LoVo (cell line): ENCODE data around the gene ZBTB40.

Experiments
- DNase-seq: peaks from one replicate; pipeline ENCODE4 v3.0.0-alpha.2; 2016; ENCODE audit warnings: low spot score

ZBTB40 gene

GRCh38 chr1:22451702-22452480 is at the start of gene ZBTB40:
Gene ZBTB40, plus strand, starts transcription at chr1:22451851. Its CDS starts 38,098 bp downstream, at chr1:22489949.
- peak; percentile 93 for DNase-seq

- DNase-seq = no peak
Measured at GRCh38 chr1:22402356-22403053, 49.1 kb upstream of the ZBTB40 start.

GRCh38 chr1:22404486-22404885 is 47.2 kb upstream of the ZBTB40 start:
- DNase-seq = no peak

- no peak for DNase-seq
Measured at GRCh38 chr1:22406722-22407495, 44.7 kb upstream of the ZBTB40 start.

- no peak for DNase-seq
Measured at GRCh38 chr1:22408230-22408629, 43.4 kb upstream of the ZBTB40 start.

- DNase-seq = no peak
Measured at GRCh38 chr1:22410401-22410800, 41.2 kb upstream of the ZBTB40 start.

- no peak for DNase-seq
Measured at GRCh38 chr1:22410928-22411495, 40.6 kb upstream of the ZBTB40 start.

- DNase-seq = no peak
Measured at GRCh38 chr1:22411589-22411988, 40.1 kb upstream of the ZBTB40 start.

- no peak for DNase-seq
Measured at GRCh38 chr1:22412932-22413727, 38.5 kb upstream of the ZBTB40 start.

- DNase-seq = no peak
Measured at GRCh38 chr1:22413799-22414198, 37.9 kb upstream of the ZBTB40 start.

- peak; percentile 29 for DNase-seq
Measured at GRCh38 chr1:22414244-22414751, 37.4 kb upstream of the ZBTB40 start.

- no peak for DNase-seq
Measured at GRCh38 chr1:22415489-22415888, 36.2 kb upstream of the ZBTB40 start.

- DNase-seq = peak; percentile 67
Measured at GRCh38 chr1:22416555-22417454, 34.8 kb upstream of the ZBTB40 start.

GRCh38 chr1:22417466-22417865 is 34.2 kb upstream of the ZBTB40 start:
- no peak for DNase-seq

- DNase-seq = no peak
Measured at GRCh38 chr1:22418312-22418711, 33.3 kb upstream of the ZBTB40 start.

GRCh38 chr1:22418933-22419382 is 32.7 kb upstream of the ZBTB40 start:
- no peak for DNase-seq

GRCh38 chr1:22420455-22421053 is 31.1 kb upstream of the ZBTB40 start:
- peak; percentile 59 for DNase-seq

- no peak for DNase-seq
Measured at GRCh38 chr1:22426781-22427180, 24.9 kb upstream of the ZBTB40 start.

GRCh38 chr1:22428672-22429071 is 23.0 kb upstream of the ZBTB40 start:
- peak; percentile 20 for DNase-seq

GRCh38 chr1:22431965-22432364 is 19.7 kb upstream of the ZBTB40 start:
- no peak for DNase-seq
